Measurements from ENCODE around the gene PPIB.
"Not testable (repeated sequence)": the region's sequence is repeated elsewhere in the genome, so short reads cannot be mapped to it uniquely, and the experiment has no call there.

The PPIB gene

GRCh38 chr15:64122936-64123351 lies 39.9 kb downstream of the PPIB start:
- no peak for TF ChIP-seq GABPA (IDR thresholded peaks at IDR 0.05; ENCODE audit: low read depth)
- TF ChIP-seq POLR2AphosphoS5 (IDR thresholded peaks at IDR 0.05; ENCODE audit: low read depth), result no peak
- TF ChIP-seq REST (IDR thresholded peaks at IDR 0.05; ENCODE audit: insufficient replicate concordance, low read depth), result no peak
- TF ChIP-seq SPI1 (IDR thresholded peaks at IDR 0.05; ENCODE audit: borderline replicate concordance, low read depth), result no peak
- no peak for TF ChIP-seq CTCF (IDR thresholded peaks at IDR 0.05; ENCODE audit: insufficient read depth, low read length)
- DNase-seq (ENCODE audit: low read depth in 1 of 2, low spot score in 1 of 2), result no peak
- Histone ChIP-seq H3K4me3 (replicated peaks; ENCODE audit: insufficient read depth, low read length) (no peak overlapping the region), H3K27me3 (ENCODE audit: insufficient read depth, poor library complexity, severe bottlenecking) (no peaks in the 10 kb centered on the region), H3K27ac (replicated peaks) (no peak overlapping the region)

GRCh38 chr15:64122444-64122843 lies 40.4 kb downstream of the PPIB start:
- no peak overlapping the region for H3K27ac ChIP-seq (replicated peaks)
- no peak overlapping the region for H3K4me3 ChIP-seq (replicated peaks; ENCODE audit: insufficient read depth, low read length)
- no peaks in the 10 kb centered on the region for H3K27me3 ChIP-seq (ENCODE audit: insufficient read depth, poor library complexity, severe bottlenecking)
- no peak for DNase-seq (ENCODE audit: low read depth in 1 of 2, low spot score in 1 of 2)
- TF ChIP-seq CTCF (IDR thresholded peaks at IDR 0.05; ENCODE audit: insufficient read depth, low read length) (no peak), REST (IDR thresholded peaks at IDR 0.05; ENCODE audit: insufficient replicate concordance, low read depth) (no peak), POLR2AphosphoS5 (IDR thresholded peaks at IDR 0.05; ENCODE audit: low read depth) (no peak), SPI1 (IDR thresholded peaks at IDR 0.05; ENCODE audit: borderline replicate concordance, low read depth) (no peak), GABPA (IDR thresholded peaks at IDR 0.05; ENCODE audit: low read depth) (no peak)

- no peaks in the 10 kb centered on the region for H3K27me3 ChIP-seq (ENCODE audit: insufficient read depth, poor library complexity, severe bottlenecking)
- no peak overlapping the region for H3K4me3 ChIP-seq (replicated peaks; ENCODE audit: insufficient read depth, low read length)
- TF ChIP-seq GABPA (IDR thresholded peaks at IDR 0.05; ENCODE audit: low read depth), result no peak
- no peak for TF ChIP-seq CTCF (IDR thresholded peaks at IDR 0.05; ENCODE audit: insufficient read depth, low read length)
- TF ChIP-seq POLR2AphosphoS5 (IDR thresholded peaks at IDR 0.05; ENCODE audit: low read depth), result no peak
- TF ChIP-seq SPI1 (IDR thresholded peaks at IDR 0.05; ENCODE audit: borderline replicate concordance, low read depth), result no peak
- TF ChIP-seq REST (IDR thresholded peaks at IDR 0.05; ENCODE audit: insufficient replicate concordance, low read depth), result no peak
- H3K27ac ChIP-seq (replicated peaks), result no peak overlapping the region
- no peak for DNase-seq (ENCODE audit: low read depth in 1 of 2, low spot score in 1 of 2)
These were observed 41.2 kb downstream of the PPIB start for GRCh38 chr15:64121614-64122013.

- not testable (repeated sequence) for DNase-seq (ENCODE audit: low read depth in 1 of 2, low spot score in 1 of 2); H3K27me3 ChIP-seq (ENCODE audit: insufficient read depth, poor library complexity, severe bottlenecking); H3K27ac ChIP-seq (replicated peaks); H3K4me3 ChIP-seq (replicated peaks; ENCODE audit: insufficient read depth, low read length)
These were observed 42.5 kb downstream of the PPIB start for GRCh38 chr15:64120322-64120721.

All from HL-60 (cell line).